ENCODE data around the gene ASB15. TPM values are rescaled to one million over a fixed set of nuclear protein-coding genes. Genes with fewer than 3 reads are reported as not detected.

ASB15 gene
- total and polyA plus RNA-seq, 2 of the 8 experiments (the other 6 are each of a cell fraction or from before 2014, with no cell fraction given): not detected

GRCh38 chr7:123627851-123628250 is 26.2 kb downstream of the ASB15 start (continued):
- TF ChIP-seq EP300 (IDR thresholded peaks at IDR 0.05; ENCODE audit: borderline replicate concordance in 1 of 2, low read depth in 2 of 2, low read length in 2 of 2): no peak
- no peak for TF ChIP-seq GABPA (IDR thresholded peaks at IDR 0.05; ENCODE audit: borderline replicate concordance, insufficient read depth, low read length)
